Ishikawa (cell line): Measurements from ENCODE around the gene ATAD2B.

Experiments
- CEBPB ChIP-seq: IDR thresholded peaks from 2 replicates; pipeline ENCODE4 v1.6.1; 2012
- CREB1 ChIP-seq: IDR thresholded peaks from 2 replicates; pipeline ENCODE4 v1.6.1; 2012; ENCODE audit warnings: low read depth
- EGR1 ChIP-seq: IDR thresholded peaks from 2 replicates; pipeline ENCODE4 v1.6.1; 2012
- EP300 ChIP-seq: IDR thresholded peaks from 2 replicates; pipeline ENCODE4 v1.6.1; 2012; ENCODE audit warnings: borderline replicate concordance
- FOXM1 ChIP-seq: IDR thresholded peaks from 2 replicates; pipeline ENCODE4 v1.6.1; 2012; ENCODE audit warnings: low read depth, borderline replicate concordance
- NFIC ChIP-seq: IDR thresholded peaks from 2 replicates; pipeline ENCODE4 v1.6.1; 2012
- RAD21 ChIP-seq: IDR thresholded peaks from 2 replicates; pipeline ENCODE4 v1.6.1; 2012; ENCODE audit warnings: low read depth
- TAF1 ChIP-seq: IDR thresholded peaks from 2 replicates; pipeline ENCODE4 v1.6.1; 2012; ENCODE audit warnings: low read depth, mild to moderate bottlenecking
- TCF12 ChIP-seq: IDR thresholded peaks from 2 replicates; pipeline ENCODE4 v1.6.1; 2012; ENCODE audit warnings: low read depth
- YY1 ChIP-seq: IDR thresholded peaks from 2 replicates; pipeline ENCODE4 v1.6.1; 2012; ENCODE audit warnings: low read depth
- ZBTB7A ChIP-seq: IDR thresholded peaks from 2 replicates; pipeline ENCODE4 v1.6.1; 2012; ENCODE audit warnings: low read depth
- TF ChIP-seq, protein P1 (sequence below): IDR thresholded peaks from 2 replicates; pipeline ENCODE4 v1.6.1; 2012; ENCODE audit warnings: low read depth, mild to moderate bottlenecking
- TF ChIP-seq, protein P2 (sequence below): IDR thresholded peaks from 2 replicates; pipeline ENCODE4 v1.6.1; 2012
- TF ChIP-seq, protein P3 (sequence below): IDR thresholded peaks from 2 replicates; pipeline ENCODE4 v1.6.1; 2012

DNA sequence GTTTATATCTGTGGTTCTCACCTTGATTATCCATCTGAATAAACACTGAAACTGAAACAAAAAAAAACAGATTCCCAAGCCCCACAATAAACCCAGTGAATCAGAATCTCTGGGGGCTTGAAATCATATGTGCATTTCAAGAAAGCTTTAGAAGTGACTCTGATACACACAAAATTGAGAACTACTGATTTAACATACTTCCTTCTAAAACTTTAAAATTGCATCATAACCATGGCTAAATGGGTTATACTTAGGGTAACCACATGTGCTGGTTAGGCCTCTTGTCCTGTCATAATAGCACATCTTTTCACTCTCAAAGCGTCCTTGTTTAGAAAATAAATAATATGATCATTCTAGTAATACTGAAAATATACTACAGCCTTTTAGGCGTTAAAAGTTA is 100.9 kb downstream of the ATAD2B start:
- TF ChIP-seq YY1, result no peak
- no peak for TF ChIP-seq CEBPB
- TF ChIP-seq, protein P1, sequence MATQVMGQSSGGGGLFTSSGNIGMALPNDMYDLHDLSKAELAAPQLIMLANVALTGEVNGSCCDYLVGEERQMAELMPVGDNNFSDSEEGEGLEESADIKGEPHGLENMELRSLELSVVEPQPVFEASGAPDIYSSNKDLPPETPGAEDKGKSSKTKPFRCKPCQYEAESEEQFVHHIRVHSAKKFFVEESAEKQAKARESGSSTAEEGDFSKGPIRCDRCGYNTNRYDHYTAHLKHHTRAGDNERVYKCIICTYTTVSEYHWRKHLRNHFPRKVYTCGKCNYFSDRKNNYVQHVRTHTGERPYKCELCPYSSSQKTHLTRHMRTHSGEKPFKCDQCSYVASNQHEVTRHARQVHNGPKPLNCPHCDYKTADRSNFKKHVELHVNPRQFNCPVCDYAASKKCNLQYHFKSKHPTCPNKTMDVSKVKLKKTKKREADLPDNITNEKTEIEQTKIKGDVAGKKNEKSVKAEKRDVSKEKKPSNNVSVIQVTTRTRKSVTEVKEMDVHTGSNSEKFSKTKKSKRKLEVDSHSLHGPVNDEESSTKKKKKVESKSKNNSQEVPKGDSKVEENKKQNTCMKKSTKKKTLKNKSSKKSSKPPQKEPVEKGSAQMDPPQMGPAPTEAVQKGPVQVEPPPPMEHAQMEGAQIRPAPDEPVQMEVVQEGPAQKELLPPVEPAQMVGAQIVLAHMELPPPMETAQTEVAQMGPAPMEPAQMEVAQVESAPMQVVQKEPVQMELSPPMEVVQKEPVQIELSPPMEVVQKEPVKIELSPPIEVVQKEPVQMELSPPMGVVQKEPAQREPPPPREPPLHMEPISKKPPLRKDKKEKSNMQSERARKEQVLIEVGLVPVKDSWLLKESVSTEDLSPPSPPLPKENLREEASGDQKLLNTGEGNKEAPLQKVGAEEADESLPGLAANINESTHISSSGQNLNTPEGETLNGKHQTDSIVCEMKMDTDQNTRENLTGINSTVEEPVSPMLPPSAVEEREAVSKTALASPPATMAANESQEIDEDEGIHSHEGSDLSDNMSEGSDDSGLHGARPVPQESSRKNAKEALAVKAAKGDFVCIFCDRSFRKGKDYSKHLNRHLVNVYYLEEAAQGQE, result no peak
- TF ChIP-seq NFIC, result no peak
- TF ChIP-seq RAD21, result no peak
- no peak for TF ChIP-seq EP300
- no peak for TF ChIP-seq TCF12
- no peak for TF ChIP-seq ZBTB7A
- TF ChIP-seq, protein P2, sequence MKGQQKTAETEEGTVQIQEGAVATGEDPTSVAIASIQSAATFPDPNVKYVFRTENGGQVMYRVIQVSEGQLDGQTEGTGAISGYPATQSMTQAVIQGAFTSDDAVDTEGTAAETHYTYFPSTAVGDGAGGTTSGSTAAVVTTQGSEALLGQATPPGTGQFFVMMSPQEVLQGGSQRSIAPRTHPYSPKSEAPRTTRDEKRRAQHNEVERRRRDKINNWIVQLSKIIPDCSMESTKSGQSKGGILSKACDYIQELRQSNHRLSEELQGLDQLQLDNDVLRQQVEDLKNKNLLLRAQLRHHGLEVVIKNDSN, result no peak
- no peak for TF ChIP-seq TAF1
- no peak for TF ChIP-seq FOXM1
- TF ChIP-seq, protein P3, sequence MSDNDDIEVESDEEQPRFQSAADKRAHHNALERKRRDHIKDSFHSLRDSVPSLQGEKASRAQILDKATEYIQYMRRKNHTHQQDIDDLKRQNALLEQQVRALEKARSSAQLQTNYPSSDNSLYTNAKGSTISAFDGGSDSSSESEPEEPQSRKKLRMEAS, result no peak
- no peak for TF ChIP-seq EGR1
- no peak for TF ChIP-seq CREB1
